B cell (primary cell): ENCODE measurements around the gene EXT2.

Experiments used
- EZH2 ChIP-seq: IDR thresholded peaks from 2 replicates; pipeline ENCODE4 v1.6.1; 2012; ENCODE audit warnings: borderline replicate concordance, low read depth, mild to moderate bottlenecking, moderate library complexity, low read length; ENCODE audit not compliant: insufficient read depth, poor library complexity, severe bottlenecking
- TF ChIP-seq, protein P1 (sequence below): fragments of 200-600 bp; IDR thresholded peaks from one replicate; pipeline ENCODE4 v1.8.0; 2022; ENCODE audit warnings: antibody characterized with exemption, mild to moderate bottlenecking

- no peak for TF ChIP-seq EZH2
- TF ChIP-seq, protein P1, sequence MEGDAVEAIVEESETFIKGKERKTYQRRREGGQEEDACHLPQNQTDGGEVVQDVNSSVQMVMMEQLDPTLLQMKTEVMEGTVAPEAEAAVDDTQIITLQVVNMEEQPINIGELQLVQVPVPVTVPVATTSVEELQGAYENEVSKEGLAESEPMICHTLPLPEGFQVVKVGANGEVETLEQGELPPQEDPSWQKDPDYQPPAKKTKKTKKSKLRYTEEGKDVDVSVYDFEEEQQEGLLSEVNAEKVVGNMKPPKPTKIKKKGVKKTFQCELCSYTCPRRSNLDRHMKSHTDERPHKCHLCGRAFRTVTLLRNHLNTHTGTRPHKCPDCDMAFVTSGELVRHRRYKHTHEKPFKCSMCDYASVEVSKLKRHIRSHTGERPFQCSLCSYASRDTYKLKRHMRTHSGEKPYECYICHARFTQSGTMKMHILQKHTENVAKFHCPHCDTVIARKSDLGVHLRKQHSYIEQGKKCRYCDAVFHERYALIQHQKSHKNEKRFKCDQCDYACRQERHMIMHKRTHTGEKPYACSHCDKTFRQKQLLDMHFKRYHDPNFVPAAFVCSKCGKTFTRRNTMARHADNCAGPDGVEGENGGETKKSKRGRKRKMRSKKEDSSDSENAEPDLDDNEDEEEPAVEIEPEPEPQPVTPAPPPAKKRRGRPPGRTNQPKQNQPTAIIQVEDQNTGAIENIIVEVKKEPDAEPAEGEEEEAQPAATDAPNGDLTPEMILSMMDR = no peak
These were observed 108.0 kb downstream of the EXT2 start for GRCh38 chr11:44203270-44204043.
